ENCODE data around the gene MED19. TPM values are rescaled to one million over a fixed set of nuclear protein-coding genes. Genes with fewer than 3 reads are reported as not detected.

The MED19 gene
- total RNA-seq, 2 experiments from 2014 or later: 13.7 to 14.9 TPM

GRCh38 chr11:57680552-57680874, 31.5 kb downstream of the MED19 start:
- Mint-ChIP-seq H3K4me3 (no peak overlapping the region), H3K4me1 (ENCODE audit: low read depth) (peaks cover 53% of the 10 kb centered on the region)
- CTCF ChIA-PET: interaction anchor here (1.9 kb wide), 1 partner anchor 120 kb away, joined by 5 read pairs; no protein-coding TSS in a partner anchor

GRCh38 chr11:57679396-57679795, 32.6 kb downstream of the MED19 start:
- intact Hi-C loops (cut with DNase I, micrococcal nuclease): no loop called here
- Mint-ChIP-seq H3K4me3 (no peak overlapping the region), H3K27me3 (no peaks in the 10 kb centered on the region), H3K4me1 (ENCODE audit: low read depth) (peaks cover 65% of the 10 kb centered on the region), H3K27ac (peak overlapping the region; percentile 70), H3K9me3 (no peaks in the 10 kb centered on the region), H3K36me3 (ENCODE audit: low read depth) (peaks cover 76% of the 10 kb centered on the region)
- TF ChIP-seq CTCF (IDR thresholded peaks at IDR 0.05): no peak
- Histone ChIP-seq H3K4me3 (ENCODE audit: low read length) (no peak overlapping the region), H3K36me3 (ENCODE audit: insufficient read depth, low read length) (peaks cover 78% of the 10 kb centered on the region), H3K9me3 (ENCODE audit: control insufficient read depth in 1 of 2, insufficient read depth in 1 of 2, low read length in 2 of 2) (no peaks in the 10 kb centered on the region), H3K4me1 (ENCODE audit: insufficient read depth, low read length) (peaks cover 36% of the 10 kb centered on the region), H3K27ac (ENCODE audit: low read depth in 1 of 2, low read length in 2 of 2) (no peak overlapping the region), H3K27me3 (ENCODE audit: control insufficient read depth in 1 of 2, insufficient read depth in 2 of 2, low read length in 2 of 2) (no peaks in the 10 kb centered on the region)
- ATAC-seq (ENCODE audit: poor library complexity) (no peak), DNase-seq (no peak)
- ChIA-PET POLR2A (no interaction called here), CTCF (interaction anchor here (1.9 kb wide), 1 partner anchor 122 kb away, joined by 5 read pairs; no protein-coding TSS in a partner anchor)

More at GRCh38 chr11:57680552-57680874, 31.5 kb downstream of the MED19 start:
- H3K4me1 ChIP-seq (ENCODE audit: insufficient read depth, low read length): peaks cover 30% of the 10 kb centered on the region
- no peaks in the 10 kb centered on the region for H3K27me3 ChIP-seq (ENCODE audit: control insufficient read depth in 1 of 2, insufficient read depth in 2 of 2, low read length in 2 of 2)
- H3K27me3 Mint-ChIP-seq: no peaks in the 10 kb centered on the region
- no peaks in the 10 kb centered on the region for H3K9me3 ChIP-seq (ENCODE audit: control insufficient read depth in 1 of 2, insufficient read depth in 1 of 2, low read length in 2 of 2)
- peak overlapping the region in 1 of 2 donors; percentile 18 for H3K27ac ChIP-seq (ENCODE audit: low read depth in 1 of 2, low read length in 2 of 2)
- H3K9me3 Mint-ChIP-seq: no peaks in the 10 kb centered on the region
- DNase-seq: no peak
- peaks cover 76% of the 10 kb centered on the region for H3K36me3 Mint-ChIP-seq (ENCODE audit: low read depth)
- H3K27ac Mint-ChIP-seq: peak overlapping the region; percentile 70
- H3K36me3 ChIP-seq (ENCODE audit: insufficient read depth, low read length): peaks cover 78% of the 10 kb centered on the region
- ATAC-seq (ENCODE audit: poor library complexity): no peak
- POLR2A ChIA-PET: no interaction called here
- intact Hi-C loops (cut with DNase I, micrococcal nuclease): no loop called here
- no peak for TF ChIP-seq CTCF (IDR thresholded peaks at IDR 0.05)
- no peak overlapping the region for H3K4me3 ChIP-seq (ENCODE audit: low read length)

GRCh38 chr11:57675176-57675941, 36.7 kb downstream of the MED19 start:
- no peaks in the 10 kb centered on the region for H3K27me3 Mint-ChIP-seq
- no peak for ATAC-seq (ENCODE audit: poor library complexity)
- H3K4me1 ChIP-seq (ENCODE audit: insufficient read depth, low read length): peaks cover 52% of the 10 kb centered on the region
- intact Hi-C loops (cut with DNase I, micrococcal nuclease): no loop called here
- no peak overlapping the region for H3K4me3 ChIP-seq (ENCODE audit: low read length)
- peak overlapping the region; percentile 3 for H3K4me3 Mint-ChIP-seq
- peaks cover 82% of the 10 kb centered on the region for H3K4me1 Mint-ChIP-seq (ENCODE audit: low read depth)
- H3K27me3 ChIP-seq (ENCODE audit: control insufficient read depth in 1 of 2, insufficient read depth in 2 of 2, low read length in 2 of 2): no peaks in the 10 kb centered on the region
- CTCF ChIA-PET: interaction anchor here (1.0 to 1.9 kb wide), 2 partner anchors 31 to 125 kb away, joined by 3 to 7 read pairs; no protein-coding TSS in a partner anchor
- TF ChIP-seq CTCF (IDR thresholded peaks at IDR 0.05): no peak
- POLR2A ChIA-PET: interaction anchor here (1.3 kb wide), 1 partner anchor 9 kb away, joined by 3 read pairs; no protein-coding TSS in a partner anchor
- no peaks in the 10 kb centered on the region for H3K9me3 Mint-ChIP-seq
- no peak for DNase-seq
- peaks cover 75% of the 10 kb centered on the region for H3K36me3 ChIP-seq (ENCODE audit: insufficient read depth, low read length)
- H3K9me3 ChIP-seq (ENCODE audit: control insufficient read depth in 1 of 2, insufficient read depth in 1 of 2, low read length in 2 of 2): no peaks in the 10 kb centered on the region
- H3K27ac Mint-ChIP-seq: peak overlapping the region; percentile 69
- H3K36me3 Mint-ChIP-seq (ENCODE audit: low read depth): peaks cover 69% of the 10 kb centered on the region
- H3K27ac ChIP-seq (ENCODE audit: low read depth in 1 of 2, low read length in 2 of 2): no peak overlapping the region

Data from CD4-positive, alpha-beta T cell (primary cell).